Stimulated activated CD8-positive, alpha-beta memory T cell treated with anti-CD3 and anti-CD28 coated beads, Interleukin-15, amount 100 ng/mL, for 4 hours (primary cell): ENCODE measurements around the gene PROCA1.
"Not testable (repeated sequence)": the region's sequence is repeated elsewhere in the genome, so short reads cannot be mapped to it uniquely, and the experiment has no call there.

Experiments
- DNase-seq, 2 donors: peaks; one replicate each; pipeline ENCODE4 v3.0.0-alpha.2; 2020; ENCODE audit warnings: low read depth in 2 of 2

Gene PROCA1

GRCh38 chr17:28675980-28676379, 35.7 kb downstream of the PROCA1 start:
- no peak for DNase-seq

- DNase-seq = no peak
Observed at GRCh38 chr17:28675490-28675889, 36.2 kb downstream of the PROCA1 start.

- DNase-seq = no peak
Observed at GRCh38 chr17:28669918-28670317, 41.8 kb downstream of the PROCA1 start.

- no peak for DNase-seq
Observed at GRCh38 chr17:28667870-28668269, 43.8 kb downstream of the PROCA1 start.

DNA sequence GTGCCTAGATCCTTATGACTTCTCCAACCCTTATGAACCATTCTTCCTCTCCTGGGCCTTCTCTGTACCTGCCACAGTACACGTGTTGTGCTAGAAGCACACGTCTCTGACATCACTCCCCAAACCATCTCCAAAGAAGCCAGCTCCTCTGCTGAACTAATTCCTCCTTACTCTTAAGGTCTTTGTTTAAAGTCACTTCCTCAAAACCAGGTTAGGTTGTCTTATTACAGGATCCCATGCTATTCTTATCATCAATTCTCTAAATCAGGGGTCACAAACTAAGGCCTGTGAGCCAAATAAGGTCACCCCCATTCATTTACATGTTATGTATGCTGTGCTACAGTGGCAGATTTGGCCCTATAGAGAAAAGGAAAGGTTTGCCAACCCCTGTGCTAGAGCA, 45.7 kb downstream of the PROCA1 start:
- no peak for DNase-seq

DNA sequence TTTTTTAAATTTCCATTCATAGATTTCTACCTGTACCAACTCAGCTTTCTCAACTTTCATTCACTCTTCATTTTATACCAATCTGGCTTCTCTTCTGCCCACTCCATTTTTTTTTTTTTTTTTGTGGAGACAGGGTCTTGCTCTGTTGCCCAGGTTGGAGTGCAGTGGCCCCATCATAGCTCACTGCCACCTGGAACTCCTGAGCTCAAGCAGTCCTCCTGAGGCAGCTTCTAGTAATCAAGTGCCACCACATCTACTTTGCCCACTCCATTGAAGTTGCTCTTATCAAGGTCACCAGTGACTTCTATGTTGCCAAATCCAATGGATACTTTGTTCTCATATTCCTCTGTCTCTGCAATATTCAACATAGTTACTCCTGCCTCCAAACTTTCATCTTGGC, 48.0 kb downstream of the PROCA1 start:
- DNase-seq = no peak

DNA sequence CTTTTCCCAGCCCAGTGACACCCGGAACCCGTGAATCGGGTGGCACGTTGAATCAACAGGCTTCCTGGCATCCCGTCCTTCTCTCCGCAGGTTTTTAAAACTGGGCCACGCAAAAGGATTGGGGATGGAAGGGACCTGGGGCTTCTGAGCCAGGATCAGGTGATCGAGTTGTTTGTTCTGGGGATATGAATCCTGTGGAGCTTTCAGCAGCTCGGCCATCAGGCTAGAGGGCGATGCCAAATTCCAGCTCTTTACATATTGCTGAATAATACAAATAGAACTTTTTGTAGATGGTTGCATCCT, 49.2 kb downstream of the PROCA1 start:
- DNase-seq = no peak

DNA sequence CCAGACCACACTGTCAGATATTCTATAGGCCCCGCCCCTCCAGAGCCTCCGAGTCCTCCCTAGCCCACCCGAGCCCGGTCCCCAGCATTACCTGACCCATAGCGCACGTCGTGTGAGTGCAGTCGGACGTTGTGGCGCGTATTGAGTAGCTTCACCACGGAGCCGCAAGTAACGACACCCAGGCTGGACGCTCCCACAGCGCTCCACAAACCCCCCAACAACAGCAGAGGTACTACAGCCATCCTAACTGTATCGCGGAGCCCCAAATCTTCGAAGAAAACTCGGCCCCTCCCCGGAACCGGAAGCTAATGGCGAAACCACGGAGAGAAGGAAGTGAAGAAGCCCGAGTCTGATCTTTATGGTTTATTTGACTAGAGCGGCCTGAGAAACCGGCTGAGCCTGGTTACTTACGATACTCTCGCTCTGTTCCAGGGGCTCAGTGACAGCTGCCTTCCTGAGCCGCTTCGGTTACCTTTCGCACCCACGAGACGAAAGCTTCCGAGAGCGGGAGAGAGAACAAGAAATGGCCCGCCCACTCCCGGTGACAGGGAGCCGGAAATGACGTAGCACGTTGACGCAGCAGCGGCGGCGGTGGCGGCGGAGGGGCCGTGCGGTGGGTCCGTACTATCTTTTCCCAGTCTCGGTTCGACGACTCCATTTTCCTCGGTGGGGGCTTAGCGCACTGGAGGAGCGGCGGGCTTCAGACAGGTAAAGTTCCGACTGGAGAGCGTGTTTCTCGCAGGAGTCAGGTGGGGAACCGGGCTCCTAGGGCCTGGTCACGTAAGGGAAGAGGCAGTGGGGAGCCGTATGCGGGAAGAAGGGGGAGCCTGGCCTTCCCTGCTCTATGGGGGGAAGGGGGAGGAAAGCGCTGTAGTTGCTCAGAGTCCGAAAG, 49.8 kb downstream of the PROCA1 start, which contains the start of the genes SDF2 and SUPT6H:
SDF2 (minus strand) TSS at position 272 of the 892 bp plus-strand sequence; CDS start at position 242, 30 bp downstream.
SUPT6H (plus strand) TSS at position 571 of the 892 bp plus-strand sequence. CDS start 11,197 bp downstream, outside the sequence.
- peak; percentile 87 to 91 for DNase-seq

GRCh38 chr17:28659497-28659881, 52.2 kb downstream of the PROCA1 start:
- not testable (repeated sequence) for DNase-seq

- DNase-seq = not testable (repeated sequence)
Observed at GRCh38 chr17:28658766-28659496, 52.8 kb downstream of the PROCA1 start.

DNA sequence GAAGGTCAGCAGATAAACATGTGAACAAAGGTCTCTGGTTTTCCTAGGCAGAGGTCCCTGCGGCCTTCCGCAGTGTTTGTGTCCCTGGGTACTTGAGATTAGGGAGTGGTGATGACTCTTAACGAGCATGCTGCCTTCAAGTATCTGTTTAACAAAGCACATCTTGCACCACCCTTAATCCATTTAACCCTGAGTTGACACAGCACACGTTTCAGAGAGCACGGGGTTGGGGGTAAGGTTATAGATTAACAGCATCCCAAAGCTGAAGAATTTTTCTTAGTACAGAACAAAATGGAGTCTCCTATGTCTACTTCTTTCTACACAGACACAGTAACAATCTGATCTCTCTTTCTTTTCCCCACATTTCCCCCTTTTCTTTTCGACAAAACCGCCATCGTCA, 53.3 kb downstream of the PROCA1 start:
- not testable (repeated sequence) for DNase-seq

GRCh38 chr17:28657756-28658155, 53.9 kb downstream of the PROCA1 start:
- DNase-seq = no peak

- no peak for DNase-seq
Observed at GRCh38 chr17:28655160-28655559, 56.5 kb downstream of the PROCA1 start.
